ENCODE results near the gene SNX21. TPM values are rescaled to one million over a fixed set of nuclear protein-coding genes. Genes with fewer than 3 reads are reported as not detected.

The SNX21 gene
- total RNA-seq, 2 experiments from 2014 or later = 0.49 to 0.79 TPM

- TF ChIP-seq EZH2phosphoT487 (IDR thresholded peaks at IDR 0.05; ENCODE audit: borderline replicate concordance, low read depth, low read length) (no peak), CTCF (conservative IDR thresholded peaks at IDR 0.05; ENCODE audit: low read length) (no peak)
Measured at GRCh38 chr20:45819466-45819865, 14.1 kb upstream of the SNX21 start.

GRCh38 chr20:45821947-45822346 is 11.7 kb upstream of the SNX21 start:
- no peaks in the 10 kb centered on the region for H3K4me1 ChIP-seq (ENCODE audit: insufficient read depth, low read length, poor library complexity, severe bottlenecking)
- no peak overlapping the region for H3K4me3 ChIP-seq (ENCODE audit: low read depth, low read length, poor library complexity, severe bottlenecking)
- intact Hi-C loops (cut with micrococcal nuclease; ENCODE audit: unreplicated experiment) = no loop called here
- no peak overlapping the region for H2AFZ ChIP-seq (ENCODE audit: low read length)
- H4K20me1 ChIP-seq (ENCODE audit: insufficient read depth, low read length) = no peaks in the 10 kb centered on the region
- H3K27ac ChIP-seq (ENCODE audit: low read depth, low read length, poor library complexity, severe bottlenecking) = no peak overlapping the region
- no peaks in the 10 kb centered on the region for H3K9me3 ChIP-seq (ENCODE audit: low read length)
- peaks cover 18% of the 10 kb centered on the region for H3K36me3 ChIP-seq (ENCODE audit: insufficient read depth, low read length)
- BruUV-seq (replicated peaks) = no TSS peak
- TF ChIP-seq EZH2phosphoT487 (IDR thresholded peaks at IDR 0.05; ENCODE audit: borderline replicate concordance, low read depth, low read length) (no peak), CTCF (conservative IDR thresholded peaks at IDR 0.05; ENCODE audit: low read length) (no peak)
- H3K79me2 ChIP-seq (ENCODE audit: insufficient read depth, low read depth, low read length) = no peaks in the 10 kb centered on the region
- no peak overlapping the region for H3K4me2 ChIP-seq (ENCODE audit: low read length)
- ChIA-PET POLR2A (interaction anchor here (0.8 to 1.2 kb wide), 3 partner anchors 11 to 145 kb away, joined by 3 to 4 read pairs (median 3); partner anchors contain the start of gene SNX21), CTCF (ENCODE audit: unreplicated experiment) (interaction anchor here (1.3 kb wide), 1 partner anchor 20 kb away, joined by 3 read pairs; no protein-coding TSS in a partner anchor)
- H3K9me2 ChIP-seq (ENCODE audit: insufficient read depth, low read length) = no peaks in the 10 kb centered on the region
- DNase-seq (ENCODE audit: low spot score) = no peak

More at GRCh38 chr20:45819466-45819865, 14.1 kb upstream of the SNX21 start:
- Histone ChIP-seq H3K36me3 (ENCODE audit: insufficient read depth, low read length) (peaks cover 41% of the 10 kb centered on the region), H3K4me1 (ENCODE audit: insufficient read depth, low read length, poor library complexity, severe bottlenecking) (peaks cover 12% of the 10 kb centered on the region), H3K4me2 (ENCODE audit: low read length) (no peak overlapping the region), H3K4me3 (ENCODE audit: low read depth, low read length, poor library complexity, severe bottlenecking) (no peak overlapping the region), H3K79me2 (ENCODE audit: insufficient read depth, low read depth, low read length) (peaks cover 7% of the 10 kb centered on the region), H3K9me3 (ENCODE audit: low read length) (no peaks in the 10 kb centered on the region), H3K9me2 (ENCODE audit: insufficient read depth, low read length) (no peaks in the 10 kb centered on the region), H2AFZ (ENCODE audit: low read length) (no peak overlapping the region), H4K20me1 (ENCODE audit: insufficient read depth, low read length) (no peaks in the 10 kb centered on the region), H3K27ac (ENCODE audit: low read depth, low read length, poor library complexity, severe bottlenecking) (no peak overlapping the region)
- ChIA-PET POLR2A (interaction anchor here (0.7 kb wide), 2 partner anchors 33 to 152 kb away, joined by 3 read pairs; no protein-coding TSS in a partner anchor), CTCF (ENCODE audit: unreplicated experiment) (no interaction called here)
- BruUV-seq (replicated peaks) = no TSS peak
- no peak for DNase-seq (ENCODE audit: low spot score)
- intact Hi-C loops (cut with micrococcal nuclease; ENCODE audit: unreplicated experiment) = no loop called here

- TF ChIP-seq EZH2phosphoT487 (IDR thresholded peaks at IDR 0.05; ENCODE audit: borderline replicate concordance, low read depth, low read length) = no peak
- TF ChIP-seq CTCF (conservative IDR thresholded peaks at IDR 0.05; ENCODE audit: low read length) = no peak
- H3K4me3 ChIP-seq (ENCODE audit: low read depth, low read length, poor library complexity, severe bottlenecking) = no peak overlapping the region
- ChIA-PET POLR2A (interaction anchor here (0.9 to 1.2 kb wide), 2 partner anchors 112 to 144 kb away, joined by 3 read pairs; no protein-coding TSS in a partner anchor), CTCF (ENCODE audit: unreplicated experiment) (interaction anchor here (1.3 kb wide), 1 partner anchor 19 kb away, joined by 3 read pairs; no protein-coding TSS in a partner anchor)
- H2AFZ ChIP-seq (ENCODE audit: low read length) = no peak overlapping the region
- no TSS peak for BruUV-seq (replicated peaks)
- no peak overlapping the region for H3K27ac ChIP-seq (ENCODE audit: low read depth, low read length, poor library complexity, severe bottlenecking)
- no peaks in the 10 kb centered on the region for H3K9me2 ChIP-seq (ENCODE audit: insufficient read depth, low read length)
- H3K79me2 ChIP-seq (ENCODE audit: insufficient read depth, low read depth, low read length) = no peaks in the 10 kb centered on the region
- H3K4me1 ChIP-seq (ENCODE audit: insufficient read depth, low read length, poor library complexity, severe bottlenecking) = no peaks in the 10 kb centered on the region
- H3K36me3 ChIP-seq (ENCODE audit: insufficient read depth, low read length) = peaks cover 9% of the 10 kb centered on the region; the same call in 1 of the 2 replicates
- H3K9me3 ChIP-seq (ENCODE audit: low read length) = no peaks in the 10 kb centered on the region
- no peak overlapping the region for H3K4me2 ChIP-seq (ENCODE audit: low read length)
- no peaks in the 10 kb centered on the region for H4K20me1 ChIP-seq (ENCODE audit: insufficient read depth, low read length)
- DNase-seq (ENCODE audit: low spot score) = no peak
- intact Hi-C loops (cut with micrococcal nuclease; ENCODE audit: unreplicated experiment) = no loop called here
Measured at GRCh38 chr20:45822857-45823256, 10.7 kb upstream of the SNX21 start.

Measured in OCI-LY7 (cell line).